DMS153 treated with DMSO at 0.1 percent for 48 hours (cell line): ENCODE measurements around the gene HES5.
A peak's percentile ranks its signal among the peaks of the same experiment; 100 is the strongest.

Experiments
- DNase-seq: peaks from one replicate; lab custom pipeline; 2025; ENCODE audit not compliant: unreplicated experiment; lab: John Stamatoyannopoulos, UW

Gene HES5

DNA sequence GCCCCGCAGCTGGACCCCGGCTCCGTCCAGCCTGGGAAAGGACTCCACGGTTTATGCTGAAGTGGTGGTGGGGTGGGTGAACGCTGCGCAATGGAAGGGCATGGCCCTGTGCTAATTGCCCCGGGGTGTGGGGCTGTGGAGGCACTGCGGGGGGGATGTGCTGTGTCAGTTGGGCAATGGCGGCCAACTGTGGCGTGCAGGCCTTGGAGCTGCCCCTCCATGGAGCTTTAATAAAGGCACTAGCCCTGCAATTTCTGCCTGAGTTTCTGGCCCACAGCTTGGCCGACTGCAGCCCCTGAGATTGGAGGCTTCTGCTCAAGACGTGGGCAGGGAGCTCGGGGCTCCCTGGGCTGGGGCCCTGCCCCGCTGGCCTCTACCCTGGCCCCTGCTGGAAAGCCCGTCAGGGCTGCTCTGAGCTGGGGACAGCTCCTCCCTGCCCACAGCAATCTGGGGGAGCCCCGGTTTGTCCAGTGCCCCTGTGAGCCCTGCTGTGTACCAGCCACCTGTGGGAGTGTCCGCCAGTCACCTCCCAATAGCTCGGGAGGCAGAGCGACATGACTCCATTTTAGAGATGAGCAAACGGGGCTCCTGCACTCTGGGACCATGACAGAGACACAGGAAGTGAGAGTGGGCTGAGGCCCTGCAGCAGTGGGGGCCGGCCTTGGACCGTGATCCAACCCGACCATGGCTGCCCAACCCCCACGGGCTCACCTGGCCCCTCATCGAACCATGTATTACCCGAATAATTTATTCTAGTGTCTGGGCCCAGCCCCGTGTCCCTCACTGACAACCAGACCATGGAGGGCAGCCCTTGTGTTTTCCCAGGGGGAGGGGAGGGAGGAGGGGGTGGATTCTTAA, 17.4 kb upstream of the HES5 start:
- peak; percentile 77 for DNase-seq

DNA sequence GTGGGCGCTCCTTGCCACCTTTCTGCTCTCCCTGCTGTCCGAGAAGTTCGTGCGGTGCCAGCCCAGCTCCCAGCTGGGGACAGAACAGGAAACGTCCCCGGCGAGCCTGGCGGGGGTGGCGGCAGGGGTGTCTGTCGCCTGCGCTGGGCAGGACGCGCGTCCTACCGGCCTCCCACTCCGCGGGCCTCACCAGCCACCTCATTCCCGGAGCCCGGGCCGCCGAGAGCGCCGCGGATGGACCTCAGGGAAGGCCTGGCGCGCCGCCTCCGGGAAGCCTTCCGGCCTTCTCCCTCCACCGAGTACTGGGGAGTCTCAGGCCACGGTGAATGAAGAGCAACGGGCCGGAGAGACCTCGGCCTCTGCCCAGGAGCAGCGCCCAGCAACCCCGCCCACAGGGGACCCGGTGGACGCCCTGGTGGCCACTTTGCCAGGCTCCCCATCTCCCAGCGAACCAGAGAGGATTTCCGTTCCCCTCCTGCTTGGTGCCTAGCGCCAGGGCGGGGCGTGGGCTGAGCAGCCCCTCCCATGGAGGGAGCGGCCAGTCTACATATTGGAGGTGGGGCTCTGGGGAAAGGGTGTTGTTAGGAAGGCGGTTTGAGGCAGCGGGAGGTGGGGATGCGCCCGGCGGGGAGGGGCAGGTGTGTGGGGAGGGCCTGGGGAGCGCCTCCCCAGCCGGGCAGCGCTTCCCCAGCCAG, 16.6 kb upstream of the HES5 start:
- DNase-seq: peak; percentile 97

DNA sequence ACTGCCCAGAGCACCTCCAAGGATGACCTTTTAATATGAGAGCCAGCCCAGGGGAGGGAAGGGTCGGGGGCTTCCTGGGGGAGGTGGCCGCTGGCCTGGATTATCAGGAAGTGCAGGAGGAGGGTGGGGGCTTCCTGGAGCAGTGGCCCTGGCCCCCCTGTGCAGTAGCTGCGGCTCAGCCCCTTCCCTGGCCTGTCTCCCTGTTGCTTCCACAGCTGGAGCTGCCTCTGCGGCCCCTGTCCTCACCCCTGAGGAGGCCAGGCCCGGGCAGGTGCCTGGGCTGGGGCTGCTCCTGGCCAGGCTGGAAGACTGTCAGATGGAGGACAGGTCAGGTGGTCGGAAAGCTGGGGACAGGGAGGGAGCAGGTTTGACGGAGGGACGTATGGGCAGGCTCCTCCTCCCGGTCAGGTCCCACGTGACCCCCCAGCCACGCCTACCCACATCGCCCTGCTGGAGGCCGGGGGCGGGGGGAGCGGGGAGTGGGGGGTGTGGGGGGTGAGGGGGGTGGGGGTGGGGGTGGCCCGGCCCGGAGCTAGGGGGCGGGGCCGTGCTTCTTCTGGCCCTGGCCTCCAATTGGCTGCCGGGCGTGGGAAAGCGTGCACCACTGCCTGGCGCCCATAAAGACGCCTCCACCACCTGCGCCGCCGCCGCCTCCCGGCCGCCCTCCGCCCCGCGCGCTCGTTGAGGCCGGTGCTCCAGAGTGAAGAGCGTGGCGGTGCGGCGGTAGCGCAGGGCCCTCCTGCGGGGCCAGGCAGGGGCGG, 15.9 kb upstream of the HES5 start:
- DNase-seq: peak; percentile 98

DNA sequence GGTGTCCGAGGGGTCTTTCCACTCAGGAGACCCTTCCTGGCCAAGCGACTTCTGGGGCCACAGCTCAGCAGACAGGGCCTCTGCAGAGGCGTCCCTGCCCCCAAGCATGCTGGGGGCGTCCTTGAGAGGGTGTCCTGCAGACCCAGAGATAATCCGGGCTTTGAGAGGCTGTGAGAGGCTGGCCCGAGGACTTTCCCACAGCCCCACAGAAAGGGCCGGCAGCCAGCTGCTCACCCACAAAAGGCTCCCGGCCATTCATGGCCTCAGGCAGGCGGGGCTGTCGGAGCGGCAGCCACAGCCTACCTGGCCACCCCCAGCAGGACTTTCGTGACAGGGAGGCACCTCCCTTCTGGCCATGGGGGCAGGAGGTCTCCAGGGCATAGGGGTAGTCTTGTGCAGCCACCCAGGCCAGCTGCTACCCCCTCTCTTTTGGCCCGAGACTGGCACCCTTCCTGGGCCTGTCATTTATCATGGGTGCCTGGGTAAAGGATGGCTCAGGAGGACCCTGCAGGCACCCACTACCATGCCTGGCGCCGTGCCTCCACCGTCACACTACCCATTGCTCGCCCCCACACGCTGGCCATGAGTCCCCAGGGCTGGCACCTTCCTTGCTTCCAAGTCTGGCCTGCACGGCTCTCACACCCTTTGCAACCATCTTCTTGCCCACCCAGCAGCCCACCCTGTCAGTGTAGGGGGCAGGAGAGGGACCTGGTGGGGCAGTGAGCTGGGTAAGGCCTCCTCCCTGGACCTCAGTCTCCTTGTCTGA, 15.0 kb upstream of the HES5 start:
- no peak for DNase-seq

DNA sequence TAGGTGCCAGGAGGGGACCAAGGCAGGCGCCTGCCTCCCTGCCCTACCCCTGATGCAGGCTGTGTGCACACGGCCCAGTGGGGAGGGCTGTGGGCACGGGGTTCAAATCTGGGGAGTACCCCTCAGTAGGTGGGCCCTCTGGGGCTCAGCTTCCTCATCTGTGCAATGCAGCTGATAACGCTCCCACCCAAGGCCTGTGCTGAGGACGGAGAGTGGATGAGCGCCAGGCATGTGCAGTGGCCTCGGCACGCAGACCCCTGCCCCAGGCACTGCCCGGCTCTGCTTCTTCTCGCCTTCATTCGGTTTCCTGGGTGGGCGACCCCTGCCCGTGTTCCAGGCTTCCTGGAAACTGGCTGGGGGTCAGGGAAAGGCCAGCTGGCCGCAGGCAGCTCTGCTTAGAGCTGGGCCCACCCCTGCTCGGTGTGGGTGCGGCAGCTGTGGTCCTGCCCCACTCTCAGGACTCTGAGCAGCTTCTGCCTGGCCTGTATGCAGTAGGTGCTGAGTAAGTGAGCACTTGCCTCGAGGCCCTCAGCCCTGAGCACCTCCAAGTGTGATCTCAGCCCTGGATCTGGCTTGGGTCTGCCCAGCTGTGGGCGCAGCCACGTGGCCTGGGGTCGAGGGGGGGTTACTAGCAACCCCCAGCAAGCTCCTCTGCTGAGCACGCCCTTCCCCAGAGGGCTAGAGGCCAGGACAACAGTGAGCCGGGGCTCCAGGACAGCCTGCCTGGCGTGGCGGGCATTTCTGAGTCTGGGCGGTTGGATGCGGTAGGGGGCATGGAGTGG, 14.2 kb upstream of the HES5 start:
- DNase-seq: no peak

DNA sequence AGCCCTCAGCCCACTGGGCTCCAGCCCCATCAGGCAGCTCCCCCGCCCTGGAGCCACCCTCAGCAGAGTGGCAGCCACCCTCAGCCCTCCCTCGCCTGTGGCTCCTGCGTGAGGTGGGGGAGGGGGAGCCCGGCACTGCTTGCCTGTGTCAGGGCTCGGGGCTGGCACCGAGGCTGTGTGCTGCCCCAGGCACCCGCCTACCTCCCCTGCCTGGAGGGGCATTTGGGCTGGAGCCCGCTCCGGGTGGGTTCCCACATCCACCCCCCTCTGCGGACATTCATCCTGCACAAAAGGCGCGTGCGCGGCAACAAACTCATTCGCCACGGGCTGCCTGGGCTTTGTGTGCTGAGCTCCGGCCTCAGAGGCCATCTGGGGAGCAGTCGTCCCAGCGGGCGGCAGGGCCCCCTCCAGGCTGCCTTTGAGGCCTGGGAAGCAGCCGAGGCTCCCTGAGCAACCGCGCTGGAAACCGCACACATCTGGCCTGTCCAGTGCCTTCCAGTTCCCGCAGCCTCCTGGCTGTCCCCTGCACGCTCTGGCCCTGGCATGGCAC, 13.6 kb upstream of the HES5 start:
- DNase-seq: peak; percentile 59

DNA sequence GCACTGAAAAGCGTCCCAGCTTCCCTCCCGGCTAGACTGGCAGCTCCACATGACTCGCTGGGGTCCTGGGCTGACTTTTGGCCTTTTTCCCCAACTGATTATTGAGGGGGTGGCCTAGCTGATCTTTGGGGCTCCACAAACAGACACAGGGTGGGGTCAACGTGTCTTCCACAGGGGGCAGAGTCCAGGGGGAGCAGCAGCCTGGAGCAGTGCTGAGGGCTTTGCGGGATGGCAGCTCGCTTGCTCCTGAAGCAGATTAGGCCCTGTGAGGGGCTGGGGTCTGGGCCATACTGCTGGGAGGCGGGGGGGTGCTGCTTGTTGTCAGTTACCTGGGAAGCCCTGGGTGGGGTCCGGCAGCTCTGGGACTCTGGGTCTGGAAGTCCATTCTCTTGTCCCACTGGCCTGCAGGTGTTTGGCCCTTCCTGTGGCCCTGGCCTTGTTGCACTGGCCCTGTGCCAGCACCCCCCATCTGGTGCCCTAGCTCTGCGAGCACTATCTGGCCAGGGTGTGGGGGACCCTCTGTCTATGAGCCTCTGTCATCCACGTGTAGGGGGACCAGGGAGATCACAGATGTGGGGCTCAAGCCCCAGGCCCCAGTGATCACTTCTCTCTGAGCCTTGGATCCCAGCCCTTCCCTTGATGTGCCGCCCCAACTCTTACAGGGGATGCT, 12.3 kb upstream of the HES5 start:
- no peak for DNase-seq

DNA sequence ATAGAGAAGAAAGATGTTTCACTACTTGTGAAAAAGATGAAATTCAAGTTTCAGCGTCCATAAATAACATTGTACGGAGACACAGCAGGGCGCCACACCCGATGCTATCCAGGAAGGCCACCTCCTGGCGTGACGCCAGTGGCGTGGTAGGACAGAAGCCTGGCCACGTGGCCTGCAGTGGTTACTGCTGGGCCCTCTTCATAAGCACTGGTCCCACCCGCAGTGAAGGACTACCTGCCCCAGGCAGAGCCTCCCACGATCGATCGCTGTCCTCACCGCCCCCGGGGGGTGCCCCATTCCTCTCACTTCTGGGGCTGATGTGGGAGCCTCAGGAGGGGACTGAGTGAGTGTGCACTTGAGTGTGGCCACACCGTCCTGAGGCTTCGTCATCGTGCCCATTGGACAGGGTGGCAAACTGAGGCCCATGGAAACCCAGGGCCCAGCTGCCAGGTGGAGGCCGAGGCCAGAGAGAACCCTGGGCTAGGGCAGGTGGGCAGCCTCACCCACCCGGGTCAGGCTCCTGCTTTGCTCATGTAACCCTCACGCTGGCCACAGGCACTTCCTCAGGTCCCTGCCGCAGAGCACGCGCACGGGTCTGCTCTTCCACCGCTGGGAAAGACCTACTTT, 11.7 kb upstream of the HES5 start:
- peak; percentile 42 for DNase-seq

DNA sequence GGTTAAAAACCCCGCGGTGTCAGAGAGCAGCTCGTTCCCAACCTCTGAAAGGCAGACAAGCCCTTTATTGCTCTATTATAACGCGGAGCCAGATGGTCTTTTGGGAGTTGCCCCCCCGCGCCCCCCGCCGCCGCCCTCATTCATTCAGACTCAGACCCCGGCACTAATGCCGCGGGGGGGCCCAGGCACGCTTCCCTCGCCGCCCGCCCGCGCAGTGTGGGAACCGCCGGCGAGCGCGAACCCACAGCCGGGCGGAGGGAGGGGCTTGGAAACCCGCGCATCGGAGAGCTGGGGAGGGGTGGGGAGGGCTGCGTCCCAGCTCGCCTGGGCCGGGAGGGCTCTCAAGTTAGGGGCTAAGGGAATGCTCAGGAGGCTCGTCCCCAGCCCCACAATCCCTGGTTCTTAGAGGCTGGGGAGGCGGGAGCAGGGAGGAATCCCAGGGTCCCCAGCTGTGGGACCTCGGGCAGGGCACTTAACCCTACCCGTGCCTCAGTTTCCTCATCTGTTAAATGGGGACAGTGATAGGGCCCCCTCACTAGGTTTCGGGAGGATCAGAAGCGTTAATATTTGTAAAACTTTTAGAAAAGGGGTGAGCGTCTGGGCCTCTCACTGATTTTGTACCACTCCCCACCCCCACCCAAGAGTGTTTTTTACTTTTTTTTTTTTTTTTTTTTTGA, 10.9 kb upstream of the HES5 start:
- no peak for DNase-seq

DNA sequence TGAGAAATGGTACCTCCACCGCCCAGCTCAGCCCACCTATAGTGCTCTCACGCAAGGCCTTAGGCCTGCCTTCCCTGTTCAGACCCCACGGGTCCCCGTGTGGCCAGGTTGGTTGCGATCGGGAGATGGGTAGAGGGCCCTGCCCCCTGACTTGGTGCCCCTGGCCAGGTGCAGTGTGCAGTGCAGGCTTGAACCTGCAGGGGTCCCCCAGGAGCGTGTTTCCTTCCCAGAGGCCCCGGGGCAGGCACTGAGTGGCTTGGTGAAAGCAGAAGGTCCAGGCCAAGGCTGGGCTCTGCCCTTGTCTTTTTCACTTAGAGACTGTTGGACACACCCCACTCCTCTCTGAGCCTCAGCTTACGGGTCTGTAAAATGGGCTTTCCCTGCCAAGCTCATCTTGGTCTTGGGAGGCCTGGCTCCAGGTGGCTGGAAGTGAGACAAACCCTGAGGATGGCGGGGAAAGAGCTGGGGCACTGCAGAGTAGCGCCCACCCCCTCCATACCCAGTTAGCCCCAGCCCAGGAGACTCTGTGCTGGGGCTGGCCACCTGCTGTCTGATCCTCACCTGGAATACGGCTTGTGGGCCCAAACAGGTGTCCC, 9.3 kb upstream of the HES5 start:
- no peak for DNase-seq

DNA sequence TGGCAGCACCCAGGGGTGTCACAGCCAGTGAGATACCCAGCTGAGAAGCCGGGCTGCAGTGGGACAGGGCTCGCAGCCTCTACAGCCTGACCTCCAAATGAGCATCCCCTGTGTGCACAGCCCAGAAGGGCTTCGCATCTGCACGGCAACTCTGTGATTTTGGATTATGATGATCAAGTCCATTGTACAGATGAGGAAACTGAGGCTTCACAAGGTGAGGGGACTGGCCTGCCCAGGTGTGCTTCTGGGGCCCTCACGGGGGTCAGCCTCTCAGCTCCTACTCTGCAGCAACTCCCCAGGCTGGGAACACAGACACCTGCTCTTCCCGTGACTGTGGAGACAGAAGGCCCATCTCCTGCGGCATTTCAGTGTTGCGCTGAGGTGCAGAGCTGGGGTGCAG, 8.8 kb upstream of the HES5 start:
- DNase-seq: no peak

DNA sequence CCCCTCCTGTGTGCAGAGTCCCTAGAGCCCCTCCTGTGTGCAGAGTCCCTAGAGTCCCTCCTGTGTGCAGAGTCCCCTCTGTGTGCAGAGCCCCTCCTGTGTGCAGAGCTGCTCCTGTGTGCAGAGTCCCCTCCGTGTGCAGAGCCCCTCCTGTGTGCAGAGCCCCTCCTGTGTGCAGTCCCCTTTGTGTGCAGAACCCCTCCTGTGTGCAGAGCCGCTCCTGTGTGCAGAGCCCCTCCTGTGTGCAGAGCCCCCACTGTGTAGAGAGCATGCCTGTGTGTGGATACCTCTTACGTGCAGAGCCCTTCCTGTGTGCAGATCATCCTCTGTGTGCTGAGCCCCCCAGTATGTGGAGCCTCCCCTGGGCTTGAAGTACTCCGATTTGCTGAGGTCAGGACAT, 8.3 kb upstream of the HES5 start:
- no peak for DNase-seq

DNA sequence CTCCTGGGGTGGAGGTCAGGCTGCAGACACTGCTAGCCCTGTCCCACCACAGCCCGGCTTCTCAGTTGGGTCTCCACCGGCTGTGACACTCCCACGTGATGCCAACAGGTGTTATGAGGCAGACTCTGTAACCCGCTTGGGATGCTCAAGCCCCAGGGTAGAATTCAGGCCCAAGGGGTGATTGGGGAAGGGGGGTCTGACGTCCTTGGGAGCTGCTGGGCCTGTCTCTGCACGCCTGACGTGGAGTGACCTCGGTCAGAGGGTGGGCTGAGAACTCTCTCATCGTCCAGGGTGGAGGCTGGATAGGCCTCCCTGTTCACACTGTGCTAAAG, 7.7 kb upstream of the HES5 start:
- DNase-seq: no peak

DNA sequence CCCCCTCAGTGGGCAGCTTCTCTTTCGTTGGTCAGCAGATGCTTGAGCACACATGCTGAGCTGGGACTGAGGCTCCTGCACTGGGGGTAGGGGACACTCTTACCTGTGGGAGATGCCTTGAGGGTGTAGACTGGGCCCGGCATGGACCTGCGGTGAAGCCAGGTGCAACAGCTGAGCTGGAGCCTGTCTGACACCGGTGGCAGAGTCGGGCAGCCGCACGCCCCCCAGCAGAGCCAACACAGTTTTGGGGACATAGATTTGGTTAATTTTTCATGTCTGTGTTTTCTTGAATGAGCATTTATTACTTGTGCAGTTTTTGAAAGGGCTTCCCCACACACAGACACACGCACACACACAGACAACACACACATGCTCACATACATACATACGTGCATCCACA, 5.9 kb upstream of the HES5 start:
- no peak for DNase-seq

DNA sequence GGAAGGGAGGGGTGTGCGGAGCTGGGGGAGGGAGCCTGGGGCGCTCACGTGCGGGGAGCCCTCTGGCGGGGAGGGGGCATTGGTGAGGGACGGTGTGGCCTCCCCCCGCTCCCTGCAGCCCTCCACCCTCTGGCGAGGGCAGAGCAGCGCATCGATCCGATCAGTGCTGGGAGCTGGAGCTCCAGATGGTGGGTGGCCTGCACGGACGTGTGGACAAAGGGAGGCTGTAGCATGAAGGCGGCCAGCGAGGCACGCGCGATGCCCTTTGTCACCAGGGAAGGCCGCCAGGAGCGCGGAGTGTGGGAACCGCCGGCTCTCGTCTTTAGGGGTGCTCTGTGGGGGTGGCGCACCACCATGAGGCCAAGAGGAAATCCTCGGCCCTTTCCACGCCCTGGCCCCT, 5.4 kb upstream of the HES5 start:
- DNase-seq: no peak

DNA sequence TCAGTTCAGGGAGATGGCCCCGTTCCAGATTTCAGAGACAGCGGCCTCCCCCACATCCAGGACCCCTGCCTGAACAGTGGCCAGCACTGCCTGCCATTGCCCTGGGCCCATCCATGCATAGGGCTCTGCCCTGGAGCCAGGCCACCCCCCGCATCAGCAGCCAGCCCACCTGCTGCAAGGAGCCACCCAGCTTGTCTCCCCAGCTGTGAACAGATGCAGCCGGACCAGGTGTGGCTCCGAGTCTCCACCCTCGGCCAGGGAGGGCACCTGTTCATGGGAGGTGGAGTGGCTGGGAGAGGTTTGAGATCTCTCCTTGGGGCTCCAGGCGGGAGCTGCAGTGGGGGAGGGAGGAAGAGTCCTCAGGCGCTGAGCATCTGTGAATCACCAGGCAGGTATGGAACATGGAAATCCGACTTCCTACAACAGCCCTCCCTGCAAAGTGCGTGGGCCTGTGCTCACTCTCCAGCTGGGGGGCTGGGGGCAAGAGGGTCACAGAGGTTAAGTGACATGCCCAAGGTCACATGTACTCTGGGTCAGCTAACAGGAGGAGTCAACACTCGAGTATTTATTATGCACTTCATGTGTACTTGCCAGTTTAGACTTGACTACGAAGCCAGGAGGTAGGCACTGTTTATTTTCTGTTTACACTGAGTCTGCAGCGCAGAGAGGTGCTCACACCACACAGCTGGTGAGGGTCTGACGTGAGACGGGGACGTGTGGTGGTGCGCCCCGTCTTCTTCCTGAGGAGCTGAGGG, 4.8 kb upstream of the HES5 start:
- DNase-seq: peak; percentile 65

DNA sequence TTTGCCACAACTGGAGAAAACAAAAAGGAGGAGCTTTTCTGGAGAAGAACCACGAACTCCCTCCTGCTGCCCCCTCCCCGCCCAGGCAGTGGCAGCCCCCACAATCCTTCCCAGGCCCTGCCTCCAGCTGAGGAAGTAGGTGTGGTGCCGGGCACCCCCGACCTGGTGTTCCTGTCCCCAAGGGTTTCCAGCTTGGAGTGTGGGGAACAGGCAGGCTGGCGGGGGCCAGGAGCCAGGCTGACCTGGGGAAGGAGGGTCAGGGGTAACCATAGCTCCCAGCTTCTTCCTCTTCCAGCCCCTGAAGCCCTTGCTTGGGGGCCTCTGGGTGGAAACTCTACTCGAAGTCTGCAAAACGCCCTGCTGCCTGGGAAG, 4.2 kb upstream of the HES5 start:
- DNase-seq: no peak

DNA sequence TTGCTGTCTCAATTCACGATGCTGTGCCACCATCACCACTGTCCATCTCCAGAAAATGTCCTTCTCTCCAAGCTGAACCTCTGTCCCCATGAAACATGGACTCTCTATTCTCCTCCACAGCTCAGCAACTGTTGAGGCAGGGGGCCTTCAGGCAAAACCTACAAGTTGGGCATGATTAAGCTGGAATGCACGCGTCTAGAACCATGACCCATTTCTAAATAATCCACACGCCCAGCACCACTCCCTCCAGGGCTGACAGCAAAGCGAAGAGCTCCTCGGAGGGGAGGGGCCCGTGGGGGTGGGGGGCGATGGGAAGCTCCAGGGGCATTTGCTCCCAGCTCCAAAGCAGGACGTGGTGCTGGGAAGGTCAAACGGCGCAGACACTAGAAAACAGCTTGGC, 3.3 kb upstream of the HES5 start:
- DNase-seq: no peak
